ENCODE results near the gene MCM10. TPM values are rescaled to one million over a fixed set of nuclear protein-coding genes. Genes with fewer than 3 reads are reported as not detected.
A peak's percentile ranks its signal among the peaks of the same experiment; 100 is the strongest.

MCM10 gene
- total and polyA plus RNA-seq, 9 of the 15 experiments (the other 6 are each of a cell fraction or from before 2014, with no cell fraction given), result 10.4 to 68.1 (median 48.0) TPM

- no peak for TF ChIP-seq TOE1 (IDR thresholded peaks at IDR 0.05; ENCODE audit: borderline replicate concordance)
- TF ChIP-seq TOE1 (CRISPR knock-in tag; IDR thresholded peaks at IDR 0.05; ENCODE audit: borderline replicate concordance, low read depth), result no peak
- no peak for TF ChIP-seq HNRNPLL (IDR thresholded peaks at IDR 0.05; ENCODE audit: low read depth, low read length, poor library complexity, severe bottlenecking)
- no peak for TF ChIP-seq KDM1A (IDR thresholded peaks at IDR 0.05)
- no peak for TF ChIP-seq MBD1 (CRISPR knock-in tag; IDR thresholded peaks at IDR 0.05)
- TF ChIP-seq PHB (CRISPR knock-in tag; IDR thresholded peaks at IDR 0.05), result no peak
- no peak for TF ChIP-seq STAT5B (CRISPR knock-in tag; IDR thresholded peaks at IDR 0.05)
- no peak for TF ChIP-seq IRF9 (tag; IDR thresholded peaks at IDR 0.05)
- no peak for TF ChIP-seq MED1 (CRISPR knock-in tag; IDR thresholded peaks at IDR 0.05; ENCODE audit: borderline replicate concordance)
- TF ChIP-seq PPARD (CRISPR knock-in tag; IDR thresholded peaks at IDR 0.05), result no peak
- TF ChIP-seq ATF1 (CRISPR knock-in tag; IDR thresholded peaks at IDR 0.05), result no peak
- TF ChIP-seq ATF1 (tag; IDR thresholded peaks at IDR 0.05), result no peak
- no peak for TF ChIP-seq ZNF696 (CRISPR knock-in tag; conservative IDR thresholded peaks at IDR 0.05)
- peak; percentile 50 for TF ChIP-seq ATF3 (IDR thresholded peaks at IDR 0.05)
- TF ChIP-seq ATF3 (CRISPR knock-in tag; conservative IDR thresholded peaks at IDR 0.05), result no peak
- TF ChIP-seq ARID1B (IDR thresholded peaks at IDR 0.05), result 0 out of 2 replicates have a peak, but pooled peaks have one; percentile 12
- no peak for TF ChIP-seq ZNF263 (CRISPR knock-in tag; IDR thresholded peaks at IDR 0.05; ENCODE audit: borderline replicate concordance)
Observed at GRCh38 chr10:13222566-13222965, 61.2 kb downstream of the MCM10 start (continued).

Measured in K562 (cell line).